ENCODE data around the gene STAT5A. TPM values are rescaled to one million over a fixed set of nuclear protein-coding genes. Genes with fewer than 3 reads are reported as not detected.
A peak's percentile ranks its signal among the peaks of the same experiment; 100 is the strongest.
"Not testable (repeated sequence)": the region's sequence is repeated elsewhere in the genome, so short reads cannot be mapped to it uniquely, and the experiment has no call there.

Gene STAT5A
- total RNA-seq, 5 donors from 2014 or later (not counting 1 experiment from before 2014, with no cell fraction given) = 141 to 160 (median 147) TPM

GRCh38 chr17:42296012-42296411, 7.7 kb downstream of the STAT5A start:
- Mint-ChIP-seq H3K4me3 (no peak overlapping the region), H3K27me3 (no peaks in the 10 kb centered on the region), H3K36me3 (peaks cover 44% of the 10 kb centered on the region), H3K27ac (no peak overlapping the region), H3K4me1 (peaks cover 16 to 22% (median 18%) of the 10 kb centered on the region in 3 donors), H3K9me3 (no peaks in the 10 kb centered on the region)
- POLR2A ChIA-PET = no interaction called here
- Histone ChIP-seq H3K9me3 (no peaks in the 10 kb centered on the region), H3K27me3 (replicated peaks in 1 of 2; ENCODE audit: control insufficient read depth in 2 of 2, extremely low read depth in 1 of 2, insufficient read depth in 2 of 2, low read length in 1 of 2) (no peaks in the 10 kb centered on the region), H3K27ac (ENCODE audit: low read length) (no peak overlapping the region), H3K4me3 (ENCODE audit: control insufficient read depth in 1 of 2, extremely low read depth in 1 of 2, low read length in 1 of 2) (no peak overlapping the region), H3K4me1 (ENCODE audit: control insufficient read depth in 1 of 2, extremely low read depth in 1 of 2, insufficient read depth in 2 of 2, low read length in 2 of 2) (peaks cover 0 to 1% of the 10 kb centered on the region in 2 experiments), H3K36me3 (ENCODE audit: control insufficient read depth in 2 of 2, extremely low read depth in 1 of 2, insufficient read depth in 1 of 2, low read length in 1 of 2) (peaks cover 8 to 53% of the 10 kb centered on the region in 2 donors)
- ATAC-seq (replicated peaks in 1 of 4) = no peak
- no peak for DNase-seq
- 100% methylated on average over 1 of the region's 3 CpGs for WGBS (ENCODE audit: insufficient coverage)
- CTCF ChIA-PET = interaction anchor here in 1 of 2 donors (0.7 kb wide), 1 partner anchor 74 kb away, joined by 3 read pairs; no protein-coding TSS in a partner anchor

GRCh38 chr17:42297775-42298174, 9.5 kb downstream of the STAT5A start:
- ATAC-seq (replicated peaks in 1 of 4); H3K4me3 ChIP-seq (ENCODE audit: control insufficient read depth in 1 of 2, extremely low read depth in 1 of 2, low read length in 1 of 2); H3K4me1 ChIP-seq (ENCODE audit: control insufficient read depth in 1 of 2, extremely low read depth in 1 of 2, insufficient read depth in 2 of 2, low read length in 2 of 2); H3K9me3 ChIP-seq; H3K27me3 ChIP-seq (replicated peaks in 1 of 2; ENCODE audit: control insufficient read depth in 2 of 2, extremely low read depth in 1 of 2, insufficient read depth in 2 of 2, low read length in 1 of 2); H3K4me3 Mint-ChIP-seq; POLR2A ChIA-PET; H3K9me3 Mint-ChIP-seq; CTCF ChIA-PET; DNase-seq; H3K27ac Mint-ChIP-seq; H3K27me3 Mint-ChIP-seq; H3K27ac ChIP-seq (ENCODE audit: low read length): not testable (repeated sequence)
- H3K36me3 ChIP-seq (ENCODE audit: control insufficient read depth in 2 of 2, extremely low read depth in 1 of 2, insufficient read depth in 1 of 2, low read length in 1 of 2) = peaks cover 18 to 68% of the 10 kb centered on the region in 2 donors
- H3K4me1 Mint-ChIP-seq = peaks cover 10 to 17% (median 11%) of the 10 kb centered on the region in 3 donors
- H3K36me3 Mint-ChIP-seq = peaks cover 50% of the 10 kb centered on the region
- no CpG with 5 or more reads among the region's 10 CpGs for WGBS (ENCODE audit: insufficient coverage)

DNA sequence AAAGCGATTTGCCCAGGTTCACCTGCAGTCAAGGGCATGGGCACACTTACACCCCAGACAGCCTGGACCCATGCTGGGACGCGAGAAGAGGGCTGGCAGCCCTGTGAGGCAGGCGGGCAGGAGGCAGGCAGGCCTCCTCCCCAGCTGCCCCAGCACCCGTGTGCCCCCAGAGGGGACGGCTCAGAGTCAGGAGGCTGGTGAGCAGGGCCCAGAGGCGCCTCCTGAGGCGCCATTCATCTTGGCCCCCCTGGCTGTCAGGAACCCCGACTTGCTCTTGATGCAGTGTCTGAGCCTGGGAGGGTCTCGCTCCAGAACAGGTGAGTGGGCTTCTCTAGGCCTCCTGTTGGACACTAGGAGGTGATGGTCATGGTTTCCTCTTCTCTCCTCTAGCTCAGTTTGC, 11.1 kb downstream of the STAT5A start:
- H3K27me3 ChIP-seq (replicated peaks in 1 of 2; ENCODE audit: control insufficient read depth in 2 of 2, extremely low read depth in 1 of 2, insufficient read depth in 2 of 2, low read length in 1 of 2); DNase-seq; H3K27me3 Mint-ChIP-seq; H3K4me3 Mint-ChIP-seq; CTCF ChIA-PET; H3K27ac Mint-ChIP-seq; H3K9me3 ChIP-seq; H3K9me3 Mint-ChIP-seq; H3K27ac ChIP-seq (ENCODE audit: low read length); H3K4me1 ChIP-seq (ENCODE audit: control insufficient read depth in 1 of 2, extremely low read depth in 1 of 2, insufficient read depth in 2 of 2, low read length in 2 of 2); H3K4me3 ChIP-seq (ENCODE audit: control insufficient read depth in 1 of 2, extremely low read depth in 1 of 2, low read length in 1 of 2); POLR2A ChIA-PET; ATAC-seq (replicated peaks in 1 of 4): not testable (repeated sequence)
- WGBS (ENCODE audit: insufficient coverage) = 96% methylated on average over 8 of the region's 10 CpGs
- Mint-ChIP-seq H3K36me3 (peaks cover 56% of the 10 kb centered on the region), H3K4me1 (peaks cover 5 to 25% (median 9%) of the 10 kb centered on the region in 3 donors)
- H3K36me3 ChIP-seq (ENCODE audit: control insufficient read depth in 2 of 2, extremely low read depth in 1 of 2, insufficient read depth in 1 of 2, low read length in 1 of 2) = peaks cover 20 to 72% of the 10 kb centered on the region in 2 donors

DNA sequence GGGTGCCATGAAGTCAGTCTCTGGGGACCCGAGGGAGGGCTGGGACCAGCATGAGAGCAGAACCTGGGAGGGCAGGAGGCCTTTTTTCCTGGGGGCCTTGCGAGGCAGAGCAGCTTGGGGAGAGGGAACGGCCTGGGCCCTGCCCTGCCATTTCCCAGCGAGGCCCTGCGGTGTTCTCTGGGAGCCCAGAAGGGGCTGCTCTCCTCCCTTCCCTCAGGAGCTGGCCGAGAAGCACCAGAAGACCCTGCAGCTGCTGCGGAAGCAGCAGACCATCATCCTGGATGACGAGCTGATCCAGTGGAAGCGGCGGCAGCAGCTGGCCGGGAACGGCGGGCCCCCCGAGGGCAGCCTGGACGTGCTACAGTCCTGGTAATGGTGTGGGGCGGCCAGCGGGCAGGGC, 11.6 kb downstream of the STAT5A start:
- H3K9me3 ChIP-seq; H3K27ac Mint-ChIP-seq; H3K4me3 ChIP-seq (ENCODE audit: control insufficient read depth in 1 of 2, extremely low read depth in 1 of 2, low read length in 1 of 2); H3K9me3 Mint-ChIP-seq; H3K4me3 Mint-ChIP-seq; ATAC-seq (replicated peaks in 1 of 4); H3K27me3 Mint-ChIP-seq; CTCF ChIA-PET; DNase-seq; H3K27ac ChIP-seq (ENCODE audit: low read length); POLR2A ChIA-PET; H3K27me3 ChIP-seq (replicated peaks in 1 of 2; ENCODE audit: control insufficient read depth in 2 of 2, extremely low read depth in 1 of 2, insufficient read depth in 2 of 2, low read length in 1 of 2); H3K4me1 ChIP-seq (ENCODE audit: control insufficient read depth in 1 of 2, extremely low read depth in 1 of 2, insufficient read depth in 2 of 2, low read length in 2 of 2): not testable (repeated sequence)
- Mint-ChIP-seq H3K4me1 (peaks cover 9 to 30% (median 12%) of the 10 kb centered on the region in 3 donors), H3K36me3 (peaks cover 58% of the 10 kb centered on the region)
- no CpG with 5 or more reads among the region's 17 CpGs for WGBS (ENCODE audit: insufficient coverage)
- peaks cover 23 to 71% of the 10 kb centered on the region in 2 donors for H3K36me3 ChIP-seq (ENCODE audit: control insufficient read depth in 2 of 2, extremely low read depth in 1 of 2, insufficient read depth in 1 of 2, low read length in 1 of 2)

GRCh38 chr17:42301022-42301421, 12.7 kb downstream of the STAT5A start:
- DNase-seq (no peak), ATAC-seq (replicated peaks in 1 of 4) (no peak)
- no peak overlapping the region for H3K4me3 Mint-ChIP-seq
- CTCF ChIA-PET = no interaction called here
- H3K27me3 Mint-ChIP-seq = no peaks in the 10 kb centered on the region
- peaks cover 10 to 30% (median 12%) of the 10 kb centered on the region in 3 donors for H3K4me1 Mint-ChIP-seq
- Histone ChIP-seq H3K36me3 (ENCODE audit: control insufficient read depth in 2 of 2, extremely low read depth in 1 of 2, insufficient read depth in 1 of 2, low read length in 1 of 2) (peaks cover 16 to 67% of the 10 kb centered on the region in 2 donors), H3K4me3 (ENCODE audit: control insufficient read depth in 1 of 2, extremely low read depth in 1 of 2, low read length in 1 of 2) (no peak overlapping the region), H3K27me3 (replicated peaks in 1 of 2; ENCODE audit: control insufficient read depth in 2 of 2, extremely low read depth in 1 of 2, insufficient read depth in 2 of 2, low read length in 1 of 2) (no peaks in the 10 kb centered on the region), H3K4me1 (ENCODE audit: control insufficient read depth in 1 of 2, extremely low read depth in 1 of 2, insufficient read depth in 2 of 2, low read length in 2 of 2) (peaks cover 5 to 9% of the 10 kb centered on the region in 2 experiments), H3K27ac (ENCODE audit: low read length) (no peak overlapping the region), H3K9me3 (no peaks in the 10 kb centered on the region)
- POLR2A ChIA-PET = no interaction called here
- H3K36me3 Mint-ChIP-seq = peaks cover 50% of the 10 kb centered on the region
- H3K27ac Mint-ChIP-seq = no peak overlapping the region
- 94% methylated on average over 8 of the region's 9 CpGs for WGBS (ENCODE audit: insufficient coverage)
- no peaks in the 10 kb centered on the region for H3K9me3 Mint-ChIP-seq

GRCh38 chr17:42303694-42304093, 15.4 kb downstream of the STAT5A start:
- Mint-ChIP-seq H3K4me1 (peaks cover 20 to 41% (median 24%) of the 10 kb centered on the region in 3 donors), H3K36me3 (peaks cover 58% of the 10 kb centered on the region), H3K9me3 (no peaks in the 10 kb centered on the region), H3K27ac (peak overlapping the region; percentile 37 to 66), H3K27me3 (no peaks in the 10 kb centered on the region), H3K4me3 (no peak overlapping the region)
- CTCF ChIA-PET = interaction anchor here (0.6 to 0.7 kb wide), 2 partner anchors 53 to 105 kb away, joined by 3 to 5 read pairs; no protein-coding TSS in a partner anchor
- no peak overlapping the region for H3K27ac ChIP-seq (ENCODE audit: low read length)
- H3K4me1 ChIP-seq (ENCODE audit: control insufficient read depth in 1 of 2, extremely low read depth in 1 of 2, insufficient read depth in 2 of 2, low read length in 2 of 2) = peaks cover 12 to 32% of the 10 kb centered on the region in 2 experiments
- peaks cover 15 to 75% of the 10 kb centered on the region in 2 donors for H3K36me3 ChIP-seq (ENCODE audit: control insufficient read depth in 2 of 2, extremely low read depth in 1 of 2, insufficient read depth in 1 of 2, low read length in 1 of 2)
- POLR2A ChIA-PET = interaction anchor here (0.6 to 0.9 kb wide), 3 partner anchors 9 to 332 kb away, joined by 3 to 4 read pairs (median 3); no protein-coding TSS in a partner anchor
- WGBS (ENCODE audit: insufficient coverage) = 84% methylated on average over 3 of the region's 3 CpGs
- no peak for ATAC-seq (replicated peaks in 1 of 4)
- no peaks in the 10 kb centered on the region for H3K27me3 ChIP-seq (replicated peaks in 1 of 2; ENCODE audit: control insufficient read depth in 2 of 2, extremely low read depth in 1 of 2, insufficient read depth in 2 of 2, low read length in 1 of 2)
- no peak for DNase-seq
- H3K9me3 ChIP-seq = no peaks in the 10 kb centered on the region
- no peak overlapping the region for H3K4me3 ChIP-seq (ENCODE audit: control insufficient read depth in 1 of 2, extremely low read depth in 1 of 2, low read length in 1 of 2)

Data from T-cell (primary cell).